ENCODE results near the gene ZNF592. TPM values are rescaled to one million over a fixed set of nuclear protein-coding genes. Genes with fewer than 3 reads are reported as not detected.

The ZNF592 gene
- total and polyA plus RNA-seq, 9 of the 15 experiments (the other 6 are each of a cell fraction or from before 2014, with no cell fraction given) = 0.88 to 23.8 (median 7.4) TPM

GRCh38 chr15:84818261-84819131, 70.1 kb downstream of the ZNF592 start:
- Histone ChIP-seq H2AFZ (ENCODE audit: low read depth, low read length) (peak overlapping the region; percentile 95), H3K27ac (ENCODE audit: extremely low read depth, low read depth, low read length) (peak overlapping the region; percentile 37; the same call in 2 of the 3 replicates), H3K4me2 (ENCODE audit: insufficient read depth, low read length) (no peak overlapping the region; the same call in 1 of the 2 replicates), H3K27me3 (ENCODE audit: control insufficient read depth in 2 of 2, insufficient read depth in 2 of 2, low read length in 2 of 2) (no peaks in the 10 kb centered on the region), H3K4me1 (replicated peaks in 1 of 2; ENCODE audit: control insufficient read depth in 2 of 2, insufficient read depth in 2 of 2, low read length in 2 of 2) (peaks cover 24 to 33% of the 10 kb centered on the region in 2 experiments), H4K20me1 (replicated peaks; ENCODE audit: control insufficient read depth, insufficient read depth, low read length) (no peaks in the 10 kb centered on the region), H3K9ac (ENCODE audit: insufficient read depth in 1 of 2, low read depth in 2 of 2, low read length in 2 of 2) (no peak overlapping the region; a peak in 2 of 4 replicates), H3K4me3 (no peak overlapping the region), H3K79me2 (ENCODE audit: control insufficient read depth, insufficient read depth, low read length) (no peaks in the 10 kb centered on the region), H3K9me3 (replicated peaks; ENCODE audit: control insufficient read depth, insufficient read depth, low read depth, low read length) (no peaks in the 10 kb centered on the region), H3K9me1 (ENCODE audit: control insufficient read depth, insufficient read depth, low read length) (no peaks in the 10 kb centered on the region), H3K36me3 (ENCODE audit: control insufficient read depth, insufficient read depth, low read length) (no peaks in the 10 kb centered on the region)
- BruUV-seq (replicated peaks) = no TSS peak
- DNase-seq (ENCODE audit: extremely low read depth in 1 of 4, low spot score in 3 of 4) = peak in 2 of 4 experiments; percentile 33 to 46
- no peak for ATAC-seq
- CTCF ChIA-PET (ENCODE audit: low intra/inter-chr PET ratio) = no interaction called here
- POLR2A ChIA-PET = interaction anchor here (0.5 to 2.8 kb wide), 9 partner anchors 9 to 330 kb away, joined by 3 to 13 read pairs (median 3); no protein-coding TSS in a partner anchor
- in situ Hi-C loops (cut with MboI) (no loop called here), intact Hi-C loops (cut with micrococcal nuclease) (no loop called here)
- whole genome bisulfite sequencing (ENCODE audit: insufficient coverage, low coverage, missing lambda C conversion rate) = 42% methylated on average over 9 of the region's 9 CpGs
- peak; percentile 81 for FAIRE-seq
- TF ChIP-seq MGA (IDR thresholded peaks at IDR 0.05) (peak; percentile 70), TAF7 (tag; IDR thresholded peaks at IDR 0.05) (no peak), ESRRA (IDR thresholded peaks at IDR 0.05; ENCODE audit: borderline replicate concordance, low read depth) (0 out of 2 replicates have a peak, but pooled peaks have one; percentile 15), ZNF12 (CRISPR knock-in tag; IDR thresholded peaks at IDR 0.05) (0 out of 2 replicates have a peak, but pooled peaks have one; percentile 16), TCF7 (IDR thresholded peaks at IDR 0.05; ENCODE audit: borderline replicate concordance) (no peak), FOXA3 (CRISPR knock-in tag; conservative IDR thresholded peaks at IDR 0.05 in 1 of 2, IDR thresholded peaks at IDR 0.05 in 1 of 2) (0 out of 4 replicates have a peak, but pooled peaks of 1 of the 2 experiments have one; percentile 39), NR2C2 (CRISPR knock-in tag; IDR thresholded peaks at IDR 0.05) (no peak), NR2C2 (tag; IDR thresholded peaks at IDR 0.05) (peak; percentile 46; the same call in 1 of the 2 replicates)

Measured in K562 (cell line).